Left lung (tissue), 10 donors: Measurements from ENCODE around the gene ADCY7. TPM values are rescaled to one million over a fixed set of nuclear protein-coding genes. Genes with fewer than 3 reads are reported as not detected.

ENCODE experiments used
- ATAC-seq: fragments of 200-7000 bp; cut with Tn5 transposase; one replicate; pipeline ENCODE4 v1.9.1; 2020; ENCODE audit warnings: moderate library complexity
- DNase-seq, 4 donors: peaks; one replicate each; pipeline ENCODE4 v3.0.0-alpha.2; 2013 to 2020
- H3K27ac ChIP-seq, 2 donors: fragments of 200-600 bp; sonication (generic) in 1 of 2; one replicate each; pipeline versions ENCODE4 v1.5.0 to v1.8.0; 2020 to 2021
- H3K27me3 ChIP-seq, 2 donors: fragments of 200-600 bp; sonication (generic) in 1 of 2; one replicate each; pipeline versions ENCODE4 v1.5.0 to v1.8.0; 2020 to 2021
- H3K36me3 ChIP-seq, 2 donors: fragments of 200-600 bp; sonication (generic) in 1 of 2; one replicate each; pipeline versions ENCODE4 v1.5.0 to v1.8.0; 2020 to 2021
- H3K4me1 ChIP-seq, 2 donors: fragments of 200-600 bp; one replicate each; pipeline ENCODE4 v1.8.0; 2021
- H3K4me3 ChIP-seq, 2 donors: fragments of 200-600 bp; sonication (generic) in 1 of 2; one replicate each; pipeline versions ENCODE4 v1.5.0 to v1.8.0; 2020 to 2021; ENCODE audit warnings: mild to moderate bottlenecking in 1 of 2
- H3K9me3 ChIP-seq, 2 donors: fragments of 200-600 bp; sonication (generic) in 1 of 2; one replicate each; pipeline versions ENCODE4 v1.5.0 to v1.8.0; 2020 to 2021
- intact Hi-C, 2 donors: fragments of 100-400 bp; cut with DNase I; formaldehyde crosslinking; loops; one replicate each; pipeline versions ENCODE4 v1.11.2 to v1.14.2; 2022
- polyA plus RNA-seq, 6 donors: library from polyadenylated mRNA; unstranded; fragments of 120-200 nt; gene quantifications; one replicate each; pipeline ENCODE4 v1.2.1, GENCODE V29; 2013; ENCODE audit not compliant: insufficient read length in 6 of 6
- total RNA-seq, 2 donors: library from RNA; stranded (reverse); fragmentation: NEBNext Ultra II Directional; extraction: Animal tissue kit (Norgen Biotek cat#: 25700); gene quantifications; one replicate each; pipeline ENCODE4 v1.2.1, GENCODE V29; 2021
- TF ChIP-seq, protein P1 (sequence below), 2 donors: fragments of 200-600 bp; sonication (generic) in 1 of 2; IDR thresholded peaks; one replicate each; pipeline versions ENCODE4 v1.5.0 to v1.8.0; 2021; ENCODE audit warnings: antibody characterized with exemption in 2 of 2
- donor health status: DM: no; HTN: yes; CAD: no.
- donor health status: DM: no; HTN: no; CAD: no.

The ADCY7 gene
- total and polyA plus RNA-seq, 8 donors: 23.5 to 116 (median 29.9) TPM

DNA sequence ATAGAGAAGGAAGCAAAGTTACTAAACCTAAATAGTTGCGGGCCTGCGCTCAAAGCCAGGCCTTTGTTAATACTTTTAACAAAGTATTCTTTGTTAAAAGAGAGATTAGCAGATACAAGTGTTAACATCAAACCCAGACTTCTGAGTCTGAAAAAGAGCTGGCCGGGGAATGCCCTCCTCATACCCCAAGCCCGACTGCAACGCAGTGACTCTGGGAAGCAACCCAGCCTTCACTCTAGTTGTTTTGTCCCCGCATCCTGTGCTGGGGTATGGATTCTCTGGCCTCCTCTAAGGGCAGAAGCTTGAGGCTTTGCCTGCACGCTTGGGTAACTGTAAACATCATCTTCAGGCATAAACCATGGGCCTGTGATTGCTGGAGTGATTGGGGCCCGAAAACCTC is 48.3 kb downstream of the ADCY7 start:
- Histone ChIP-seq H3K4me1 (peaks cover 0 to 19% of the 10 kb centered on the region in 2 donors), H3K4me3 (no peak overlapping the region), H3K27ac (no peak overlapping the region), H3K36me3 (peaks cover 0 to 100% of the 10 kb centered on the region in 2 donors), H3K9me3 (no peaks in the 10 kb centered on the region), H3K27me3 (no peaks in the 10 kb centered on the region)
- intact Hi-C loops: no loop called here
- TF ChIP-seq, protein P1, sequence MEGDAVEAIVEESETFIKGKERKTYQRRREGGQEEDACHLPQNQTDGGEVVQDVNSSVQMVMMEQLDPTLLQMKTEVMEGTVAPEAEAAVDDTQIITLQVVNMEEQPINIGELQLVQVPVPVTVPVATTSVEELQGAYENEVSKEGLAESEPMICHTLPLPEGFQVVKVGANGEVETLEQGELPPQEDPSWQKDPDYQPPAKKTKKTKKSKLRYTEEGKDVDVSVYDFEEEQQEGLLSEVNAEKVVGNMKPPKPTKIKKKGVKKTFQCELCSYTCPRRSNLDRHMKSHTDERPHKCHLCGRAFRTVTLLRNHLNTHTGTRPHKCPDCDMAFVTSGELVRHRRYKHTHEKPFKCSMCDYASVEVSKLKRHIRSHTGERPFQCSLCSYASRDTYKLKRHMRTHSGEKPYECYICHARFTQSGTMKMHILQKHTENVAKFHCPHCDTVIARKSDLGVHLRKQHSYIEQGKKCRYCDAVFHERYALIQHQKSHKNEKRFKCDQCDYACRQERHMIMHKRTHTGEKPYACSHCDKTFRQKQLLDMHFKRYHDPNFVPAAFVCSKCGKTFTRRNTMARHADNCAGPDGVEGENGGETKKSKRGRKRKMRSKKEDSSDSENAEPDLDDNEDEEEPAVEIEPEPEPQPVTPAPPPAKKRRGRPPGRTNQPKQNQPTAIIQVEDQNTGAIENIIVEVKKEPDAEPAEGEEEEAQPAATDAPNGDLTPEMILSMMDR (IDR thresholded peaks at IDR 0.05): no peak
- DNase-seq: no peak
- no peak for ATAC-seq

DNA sequence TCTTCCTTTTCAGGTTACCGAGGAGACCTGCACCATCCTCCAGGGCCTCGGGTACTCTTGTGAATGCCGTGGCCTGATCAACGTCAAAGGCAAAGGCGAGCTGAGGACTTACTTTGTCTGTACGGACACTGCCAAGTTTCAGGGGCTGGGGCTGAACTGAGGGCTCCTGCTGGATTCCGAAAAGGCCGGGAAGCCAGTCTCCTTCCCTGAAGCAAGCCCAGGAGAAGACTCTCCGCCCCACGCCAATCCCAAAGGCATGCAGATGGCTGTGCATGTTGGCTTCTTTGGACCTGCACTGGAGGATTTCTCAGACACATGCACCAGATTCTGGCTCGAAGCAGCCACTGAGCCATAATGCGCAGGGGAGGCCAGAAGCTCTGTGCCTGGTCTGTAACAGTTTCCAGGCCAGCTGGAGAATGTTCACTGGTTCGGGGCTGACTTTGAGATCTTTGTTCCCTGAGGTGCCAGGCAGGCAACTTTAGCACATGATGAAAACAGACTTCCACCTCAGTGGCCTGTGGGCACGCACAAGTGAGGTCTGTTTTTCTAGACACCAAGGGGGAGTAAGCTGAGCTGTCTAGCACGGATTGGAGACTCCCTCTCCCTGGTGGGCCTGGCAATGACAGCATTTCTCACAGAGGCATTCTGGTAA is 49.1 kb downstream of the ADCY7 start:
- H3K27me3 ChIP-seq: no peaks in the 10 kb centered on the region
- no peak for ATAC-seq
- H3K4me1 ChIP-seq: peaks cover 0 to 19% of the 10 kb centered on the region in 2 donors
- DNase-seq: no peak
- no peak overlapping the region for H3K4me3 ChIP-seq
- TF ChIP-seq, protein P1 (IDR thresholded peaks at IDR 0.05): no peak
- no peaks in the 10 kb centered on the region for H3K9me3 ChIP-seq
- peaks cover 0 to 100% of the 10 kb centered on the region in 2 donors for H3K36me3 ChIP-seq
- H3K27ac ChIP-seq: no peak overlapping the region
- intact Hi-C loops: no loop called here

DNA sequence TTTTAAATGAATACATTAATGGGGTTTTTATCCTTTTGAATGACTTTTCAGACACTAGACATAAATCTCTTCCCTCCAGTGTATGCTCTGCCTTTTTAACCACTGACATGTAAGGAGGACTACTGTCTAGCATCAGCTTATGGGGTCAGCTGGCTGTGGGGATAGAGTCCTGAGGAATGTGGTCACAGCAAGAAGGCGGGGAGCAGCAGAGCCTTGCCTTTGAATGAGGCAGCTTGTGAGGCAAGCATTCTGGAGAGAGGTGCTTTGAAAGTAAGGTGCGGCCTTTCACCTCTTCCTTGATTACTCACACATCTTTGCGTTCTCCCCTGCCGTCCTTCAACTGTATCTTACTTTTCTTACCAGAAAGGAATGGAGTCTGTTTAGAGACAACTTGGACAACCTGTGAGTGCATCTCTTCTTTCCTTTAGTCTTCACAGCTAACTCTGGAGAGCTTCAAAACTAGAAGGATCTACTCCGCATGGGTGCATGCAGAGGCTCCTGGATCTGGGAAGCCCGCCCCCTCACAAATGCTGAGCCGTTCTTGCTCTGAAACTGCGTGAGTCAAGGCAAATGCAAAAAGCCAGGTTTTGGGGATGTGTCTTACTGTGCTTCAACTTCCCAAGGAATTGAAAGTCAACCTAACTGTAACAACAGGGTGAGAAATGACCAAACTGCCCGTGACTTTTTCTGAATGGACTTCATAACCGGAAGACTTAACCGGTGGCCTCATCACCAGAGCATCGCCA is 49.9 kb downstream of the ADCY7 start:
- Histone ChIP-seq H3K9me3 (no peaks in the 10 kb centered on the region), H3K4me3 (no peak overlapping the region), H3K27me3 (no peaks in the 10 kb centered on the region), H3K4me1 (peaks cover 0 to 19% of the 10 kb centered on the region in 2 donors), H3K36me3 (peaks cover 0 to 100% of the 10 kb centered on the region in 2 donors), H3K27ac (no peak overlapping the region)
- DNase-seq: no peak
- intact Hi-C loops: no loop called here
- TF ChIP-seq, protein P1 (IDR thresholded peaks at IDR 0.05): no peak
- no peak for ATAC-seq

DNA sequence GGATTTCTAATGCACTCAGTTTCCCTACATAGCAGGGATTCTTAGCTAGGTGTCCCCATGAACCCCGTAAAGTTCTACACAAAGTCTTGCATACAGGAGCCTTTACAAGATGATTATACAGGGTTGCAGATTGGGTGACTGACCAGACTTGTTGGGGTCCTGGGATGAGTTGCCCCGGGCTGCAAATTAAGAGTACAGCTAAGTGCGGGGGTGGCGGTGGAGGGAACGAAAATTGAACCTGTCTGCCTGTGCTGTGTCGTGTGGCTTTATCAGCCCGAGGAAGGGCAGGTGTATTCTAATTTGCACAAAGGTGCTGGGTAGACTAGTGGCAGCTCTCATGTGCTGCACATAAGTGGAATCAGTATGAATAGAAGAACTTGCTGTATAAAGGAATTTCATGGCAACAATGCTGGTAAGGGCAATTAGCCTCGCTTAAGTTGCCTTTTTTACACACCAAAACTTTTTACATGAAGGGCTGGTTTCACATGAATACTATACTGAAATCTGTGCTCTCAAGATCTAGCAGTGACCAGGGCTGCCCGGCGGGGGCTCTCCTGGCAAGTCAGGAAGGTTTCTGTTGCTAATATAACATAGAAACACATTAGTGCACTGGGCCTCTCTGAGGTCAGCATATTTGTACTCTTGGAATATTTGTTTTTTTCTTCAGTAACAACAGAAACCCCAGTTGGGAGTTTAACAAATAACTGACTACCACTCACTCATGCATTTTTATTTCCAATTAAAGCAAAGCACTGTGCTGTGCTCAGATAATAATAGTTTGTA is 50.7 kb downstream of the ADCY7 start:
- TF ChIP-seq, protein P1 (IDR thresholded peaks at IDR 0.05): no peak
- intact Hi-C loops: no loop called here
- peak in 1 of 4 donors; percentile 23 for DNase-seq
- Histone ChIP-seq H3K27ac (no peak overlapping the region), H3K27me3 (no peaks in the 10 kb centered on the region), H3K4me3 (no peak overlapping the region), H3K4me1 (peaks cover 0 to 19% of the 10 kb centered on the region in 2 donors), H3K9me3 (no peaks in the 10 kb centered on the region), H3K36me3 (peaks cover 0 to 100% of the 10 kb centered on the region in 2 donors)
- peak; percentile 39 for ATAC-seq
